GM23248 (cell line): ENCODE measurements around the gene RAB6D. TPM values are rescaled to one million over a fixed set of nuclear protein-coding genes. Genes with fewer than 3 reads are reported as not detected.
"Not testable (repeated sequence)": the region's sequence is repeated elsewhere in the genome, so short reads cannot be mapped to it uniquely, and the experiment has no call there.

Experiments used
- DNase-seq: peaks from one replicate; pipeline ENCODE4 v3.0.0-alpha.2; 2015
- H2AFZ ChIP-seq: fragments of 200-600 bp; sonication (generic); 2 replicates; pipeline ENCODE4 v1.6.1; 2016; ENCODE audit warnings: antibody characterized with exemption
- H3F3A ChIP-seq: fragments of 200-600 bp; sonication (generic); 2 replicates; pipeline ENCODE4 v1.6.1; 2016; ENCODE audit warnings: mild to moderate bottlenecking, antibody characterized with exemption, mixed run types; ENCODE audit not compliant: insufficient read depth
- H3K27ac ChIP-seq: fragments of 200-600 bp; sonication (generic); 2 replicates; pipeline ENCODE4 v1.5.1; 2016; ENCODE audit warnings: mild to moderate bottlenecking
- H3K27me3 ChIP-seq: fragments of 200-600 bp; sonication (generic); replicated peaks from 2 replicates; pipeline ENCODE4 v1.6.1; 2016; ENCODE audit warnings: mild to moderate bottlenecking; ENCODE audit not compliant: insufficient read depth
- H3K36me3 ChIP-seq: fragments of 200-600 bp; sonication (generic); 2 replicates; pipeline ENCODE4 v1.6.1; 2016; ENCODE audit warnings: low read depth, mild to moderate bottlenecking
- H3K4me1 ChIP-seq: fragments of 200-600 bp; sonication (generic); 2 replicates; pipeline ENCODE4 v1.6.1; 2016; ENCODE audit warnings: mild to moderate bottlenecking; ENCODE audit not compliant: insufficient read depth
- H3K4me2 ChIP-seq: fragments of 200-600 bp; sonication (generic); one replicate; pipeline ENCODE4 v1.6.1; 2016; ENCODE audit warnings: mild to moderate bottlenecking; ENCODE audit not compliant: unreplicated experiment
- H3K4me3 ChIP-seq: fragments of 200-600 bp; sonication (generic); 2 replicates; pipeline ENCODE4 v1.5.1; 2016; ENCODE audit warnings: mild to moderate bottlenecking
- H3K79me2 ChIP-seq: fragments of 200-600 bp; sonication (generic); 2 replicates; pipeline ENCODE4 v1.6.1; 2016; ENCODE audit warnings: mild to moderate bottlenecking; ENCODE audit not compliant: insufficient read depth
- H3K9ac ChIP-seq: fragments of 200-600 bp; sonication (generic); 2 replicates; pipeline ENCODE4 v1.6.1; 2016; ENCODE audit warnings: mild to moderate bottlenecking
- H3K9me2 ChIP-seq: fragments of 200-600 bp; sonication (generic); 2 replicates; pipeline ENCODE4 v1.6.1; 2016; ENCODE audit warnings: mixed run types, mild to moderate bottlenecking, moderate library complexity; ENCODE audit not compliant: insufficient read depth
- H3K9me3 ChIP-seq: fragments of 200-600 bp; sonication (generic); one replicate; pipeline ENCODE4 v1.6.1; 2017; ENCODE audit warnings: low read depth
- H4K20me1 ChIP-seq: fragments of 200-600 bp; sonication (generic); 2 replicates; pipeline ENCODE4 v1.6.0; 2016; ENCODE audit not compliant: insufficient read depth
- EZH2 ChIP-seq: fragments of 200-600 bp; sonication (generic); IDR thresholded peaks from 2 replicates; pipeline ENCODE4 v1.6.1; 2018; ENCODE audit warnings: antibody characterized with exemption, mild to moderate bottlenecking; ENCODE audit not compliant: insufficient read depth, poor library complexity, severe bottlenecking
- EZH2phosphoT487 ChIP-seq: fragments of 200-600 bp; sonication (generic); IDR thresholded peaks from 2 replicates; pipeline ENCODE4 v1.6.1; 2018; ENCODE audit warnings: antibody characterized with exemption, moderate library complexity, mild to moderate bottlenecking, low read depth; ENCODE audit not compliant: insufficient read depth
- WGBS, 2 experiments: methylation state at CpG; one replicate each; pipeline ENCODE4 v1.1.6; 2015 to 2017; ENCODE audit warnings: low lambda C conversion rate in 2 of 2, low coverage in 1 of 2; ENCODE audit errors: missing lambda C conversion rate in 2 of 2; 5-methylcytosine and 5-hydroxymethylcytosine counted together
- in situ Hi-C: fragments of 300-500 bp; cut with MboI; formaldehyde crosslinking; loops from 2 replicates; pipeline ENCODE4 v1.15.0; 2020
- polyA plus RNA-seq: library from polyadenylated mRNA; unstranded; fragments of >200 nt; fragmentation: Nextera tagmentation; extraction: Ambion mirVana; gene quantifications from 2 replicates; pipeline ENCODE4 v1.2.1, GENCODE V29; 2016
- total RNA-seq: library from RNA; depleted of rRNA; stranded (reverse); fragments of >200 nt; shearing (Covaris generic); gene quantifications from 2 replicates; pipeline ENCODE4 v1.2.3, GENCODE V29; 2014

Gene RAB6D
- total and polyA plus RNA-seq, 2 experiments from 2014 or later, result 0.15 TPM; not detected in 1

DNA sequence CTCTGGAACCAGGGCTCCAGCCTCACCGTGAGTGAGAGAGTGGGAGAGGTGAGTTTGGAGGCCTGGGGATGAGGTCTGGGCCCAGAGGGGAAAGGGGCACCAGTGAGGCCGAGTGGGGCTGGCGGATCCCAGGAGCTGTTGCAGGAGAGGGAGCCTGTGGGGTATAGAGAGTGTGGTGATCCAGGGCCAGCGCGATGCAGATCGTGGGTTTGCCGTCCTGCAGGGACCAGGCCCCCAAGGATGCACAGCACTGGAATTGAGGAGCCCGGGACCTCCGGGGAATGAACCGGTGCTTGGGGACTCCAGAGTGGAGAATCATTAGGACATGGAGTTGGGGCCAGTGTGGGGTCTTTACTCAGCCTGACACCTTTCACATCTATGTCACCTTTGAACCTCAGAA is 25.7 kb upstream of the RAB6D start:
- H3K36me3 ChIP-seq, result no peaks in the 10 kb centered on the region
- in situ Hi-C loops, result no loop called here
- no peak for DNase-seq
- H3K4me3 ChIP-seq, result no peak overlapping the region
- no peaks in the 10 kb centered on the region for H4K20me1 ChIP-seq
- H3K4me2 ChIP-seq, result no peak overlapping the region
- no peaks in the 10 kb centered on the region for H3K9me3 ChIP-seq
- H3K9me2 ChIP-seq, result no peaks in the 10 kb centered on the region
- TF ChIP-seq EZH2, result no peak
- no peak for TF ChIP-seq EZH2phosphoT487
- H3K79me2 ChIP-seq, result no peaks in the 10 kb centered on the region
- 55 to 64% methylated on average over 8 to 10 of the region's 10 CpGs for WGBS, 2 experiments
- no peak overlapping the region for H3K27ac ChIP-seq
- no peak overlapping the region for H2AFZ ChIP-seq
- H3K9ac ChIP-seq, result no peak overlapping the region
- no peaks in the 10 kb centered on the region for H3K4me1 ChIP-seq
- no peaks in the 10 kb centered on the region for H3F3A ChIP-seq
- H3K27me3 ChIP-seq, result 0 out of 2 replicates have a peak, but pooled peaks cover 2% of the 10 kb centered on the region

GRCh38 chr2:131388834-131389233 is 24.9 kb upstream of the RAB6D start:
- H3K79me2 ChIP-seq, in situ Hi-C loops, H3K27ac ChIP-seq, H3K9me3 ChIP-seq, H3K9me2 ChIP-seq, H3K4me3 ChIP-seq, H3K27me3 ChIP-seq, H3K9ac ChIP-seq, H2AFZ ChIP-seq, H3K4me1 ChIP-seq, H3F3A ChIP-seq, DNase-seq, H4K20me1 ChIP-seq, H3K36me3 ChIP-seq, H3K4me2 ChIP-seq: not testable (repeated sequence)
- 41 to 42% methylated on average over 6 of the region's 6 CpGs for WGBS, 2 experiments

DNA sequence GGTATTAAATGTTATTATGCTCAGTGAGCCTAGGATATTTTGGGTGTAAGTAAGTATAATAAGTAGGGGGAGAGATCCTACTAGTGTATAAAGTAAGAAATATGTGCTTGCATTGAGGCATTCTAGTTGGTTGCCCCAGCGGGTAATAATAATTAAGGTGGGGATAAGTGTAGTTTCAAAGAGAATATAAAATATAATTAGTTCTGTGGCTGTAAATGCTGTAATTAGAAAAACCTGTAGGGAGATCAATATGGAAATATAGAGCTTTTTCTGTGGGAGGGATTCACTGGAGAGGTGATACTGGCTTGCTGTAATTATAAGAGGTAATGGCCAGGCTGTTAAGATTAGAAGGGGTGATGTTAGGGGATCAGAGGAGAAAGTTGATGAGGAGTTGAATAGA is 9.1 kb upstream of the RAB6D start:
- H4K20me1 ChIP-seq, H2AFZ ChIP-seq, H3K4me2 ChIP-seq, H3F3A ChIP-seq, H3K36me3 ChIP-seq, H3K4me1 ChIP-seq, DNase-seq, H3K27me3 ChIP-seq, H3K27ac ChIP-seq, H3K9me2 ChIP-seq, H3K4me3 ChIP-seq, H3K9me3 ChIP-seq, in situ Hi-C loops, H3K9ac ChIP-seq, H3K79me2 ChIP-seq: not testable (repeated sequence)
- 62 to 70% methylated on average over 1 of the region's 1 CpG for WGBS, 2 experiments

- Histone ChIP-seq H3K27me3 (peaks cover 2% of the 10 kb centered on the region), H3K27ac (no peak overlapping the region), H3F3A (no peaks in the 10 kb centered on the region), H4K20me1 (no peaks in the 10 kb centered on the region), H3K36me3 (no peaks in the 10 kb centered on the region), H3K4me2 (no peak overlapping the region), H3K79me2 (no peaks in the 10 kb centered on the region), H3K4me1 (no peaks in the 10 kb centered on the region), H3K4me3 (no peak overlapping the region), H3K9me2 (no peaks in the 10 kb centered on the region), H2AFZ (no peak overlapping the region), H3K9me3 (no peaks in the 10 kb centered on the region), H3K9ac (no peak overlapping the region)
- WGBS, 2 experiments, result 47 to 58% methylated on average over 6 of the region's 6 CpGs
- DNase-seq, result no peak
- in situ Hi-C loops, result no loop called here
- TF ChIP-seq EZH2 (no peak), EZH2phosphoT487 (no peak)
Measured at GRCh38 chr2:131369954-131370353, 6.0 kb upstream of the RAB6D start.

GRCh38 chr2:131368493-131369066 is 4.6 kb upstream of the RAB6D start:
- WGBS, 2 experiments, result 48 to 61% methylated on average over 9 of the region's 9 CpGs
- in situ Hi-C loops, result not testable (repeated sequence)

More at GRCh38 chr2:131368493-131369066, 4.6 kb upstream of the RAB6D start:
- not testable (repeated sequence) for H2AFZ ChIP-seq, H3K4me2 ChIP-seq, H3K4me3 ChIP-seq, H3K27ac ChIP-seq, H3K9me2 ChIP-seq, H3F3A ChIP-seq, DNase-seq, H3K79me2 ChIP-seq, H4K20me1 ChIP-seq, H3K36me3 ChIP-seq, H3K9ac ChIP-seq, H3K4me1 ChIP-seq, H3K9me3 ChIP-seq
- peaks cover 15% of the 10 kb centered on the region for H3K27me3 ChIP-seq
